Measurements from ENCODE around the gene POLR3G. TPM values are rescaled to one million over a fixed set of nuclear protein-coding genes. Genes with fewer than 3 reads are reported as not detected.

POLR3G gene
- total RNA-seq, 1 experiment from 2014 or later = 49.6 TPM

DNA sequence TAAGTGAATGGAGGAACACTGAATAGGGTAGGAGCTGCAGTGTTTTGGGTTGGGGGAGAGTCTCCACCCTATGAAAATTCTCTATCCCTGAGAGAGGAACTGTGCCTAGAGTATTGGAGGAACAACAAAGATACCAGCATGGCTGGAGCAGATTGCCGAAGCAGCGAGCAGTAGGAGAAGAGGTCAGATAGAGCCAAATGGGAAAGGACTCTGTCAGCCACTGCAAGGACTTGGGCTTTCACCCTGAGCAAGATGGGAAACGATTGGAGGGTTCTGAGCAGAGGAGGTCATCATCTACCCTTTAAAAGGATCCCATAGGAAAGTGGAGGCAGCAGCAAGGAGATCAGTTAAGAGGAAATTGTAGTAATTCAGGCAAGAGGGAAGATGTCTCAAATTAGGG, 59.1 kb downstream of the POLR3G start:
- H3K27me3 ChIP-seq = peaks cover 36% of the 10 kb centered on the region
- no peak overlapping the region for H3K4me3 ChIP-seq
- no peak for DNase-seq
- no peaks in the 10 kb centered on the region for H3K36me3 ChIP-seq
- H3K9me3 ChIP-seq = no peaks in the 10 kb centered on the region

- H3K9me3 ChIP-seq = no peaks in the 10 kb centered on the region
- no peak overlapping the region for H3K4me3 ChIP-seq
- H3K36me3 ChIP-seq = no peaks in the 10 kb centered on the region
- H3K27me3 ChIP-seq = peaks cover 36% of the 10 kb centered on the region
- DNase-seq = no peak
These were observed 60.3 kb downstream of the POLR3G start for GRCh38 chr5:90534922-90535321.

- Histone ChIP-seq H3K9me3 (no peaks in the 10 kb centered on the region), H3K27me3 (peaks cover 34% of the 10 kb centered on the region), H3K4me3 (no peak overlapping the region), H3K36me3 (no peaks in the 10 kb centered on the region)
- DNase-seq = no peak
These were observed 68.3 kb downstream of the POLR3G start for GRCh38 chr5:90542827-90543519.

- no peak for DNase-seq
- no peaks in the 10 kb centered on the region for H3K36me3 ChIP-seq
- H3K4me3 ChIP-seq = no peak overlapping the region
- H3K27me3 ChIP-seq = peaks cover 43% of the 10 kb centered on the region
- no peaks in the 10 kb centered on the region for H3K9me3 ChIP-seq
These were observed 70.8 kb downstream of the POLR3G start for GRCh38 chr5:90545511-90545910.

GRCh38 chr5:90546216-90546837, 71.7 kb downstream of the POLR3G start:
- no peaks in the 10 kb centered on the region for H3K36me3 ChIP-seq
- no peaks in the 10 kb centered on the region for H3K9me3 ChIP-seq
- no peak for DNase-seq
- no peak overlapping the region for H3K4me3 ChIP-seq
- H3K27me3 ChIP-seq = peaks cover 43% of the 10 kb centered on the region

- no peaks in the 10 kb centered on the region for H3K9me3 ChIP-seq
- peaks cover 44% of the 10 kb centered on the region for H3K27me3 ChIP-seq
- no peak overlapping the region for H3K4me3 ChIP-seq
- no peak for DNase-seq
- no peaks in the 10 kb centered on the region for H3K36me3 ChIP-seq
These were observed 72.4 kb downstream of the POLR3G start for GRCh38 chr5:90547072-90547536.

DNA sequence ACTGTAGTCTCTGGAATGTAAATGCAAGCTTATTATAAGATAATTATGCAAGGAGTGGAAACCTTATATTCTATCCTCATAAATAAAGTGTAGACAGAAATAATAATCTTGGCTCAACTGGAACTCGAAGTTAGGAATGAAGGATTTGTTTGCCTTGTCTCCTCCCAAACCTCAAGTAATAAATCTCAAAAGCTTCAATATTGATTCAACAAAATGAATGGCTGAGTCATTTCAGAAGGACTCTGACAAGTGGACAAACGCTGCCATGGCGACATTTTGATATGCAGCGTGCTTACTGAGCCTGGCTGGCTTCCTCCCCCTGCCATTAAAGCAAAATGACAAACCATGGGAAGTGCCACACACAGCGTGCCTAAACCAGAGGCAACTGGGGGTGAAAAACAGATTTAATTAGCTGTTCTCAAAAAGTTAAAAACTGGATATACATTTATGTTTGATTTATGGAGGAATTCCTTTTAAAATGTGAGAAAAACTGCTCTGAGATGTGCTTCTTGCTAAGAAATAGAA, 73.5 kb downstream of the POLR3G start:
- no peak overlapping the region for H3K4me3 ChIP-seq
- H3K27me3 ChIP-seq = peaks cover 54% of the 10 kb centered on the region
- DNase-seq = no peak
- no peaks in the 10 kb centered on the region for H3K9me3 ChIP-seq
- H3K36me3 ChIP-seq = no peaks in the 10 kb centered on the region

- no peak for DNase-seq
- no peak overlapping the region for H3K4me3 ChIP-seq
- no peaks in the 10 kb centered on the region for H3K9me3 ChIP-seq
- H3K27me3 ChIP-seq = peaks cover 60% of the 10 kb centered on the region
- H3K36me3 ChIP-seq = no peaks in the 10 kb centered on the region
These were observed 74.6 kb downstream of the POLR3G start for GRCh38 chr5:90549223-90549622.

DNA sequence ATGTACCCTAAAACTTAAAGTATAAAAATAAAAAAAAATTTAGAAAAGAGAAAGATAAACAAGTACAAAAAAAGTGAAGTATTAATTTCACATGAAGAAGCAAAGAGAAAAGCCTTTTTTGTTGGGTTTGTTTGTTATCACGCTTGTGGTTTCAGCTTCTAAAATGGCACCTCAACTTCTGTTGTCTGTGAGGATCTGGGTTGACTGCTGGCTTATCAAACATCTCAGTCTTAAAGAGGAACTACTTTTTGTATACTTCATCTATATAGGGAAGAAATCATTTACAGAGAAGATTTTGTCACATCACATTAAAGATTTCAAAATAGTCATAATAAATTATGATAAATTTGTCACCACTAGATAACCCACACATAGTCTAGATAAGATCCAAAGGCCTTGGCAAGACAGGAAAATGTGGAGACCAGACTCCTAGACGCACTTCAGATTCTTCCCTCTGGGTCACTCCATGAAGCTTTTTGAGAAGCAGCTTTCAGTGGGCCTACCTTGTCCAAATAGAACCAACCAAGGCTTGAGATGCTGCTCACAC, 75.1 kb downstream of the POLR3G start:
- Histone ChIP-seq H3K9me3 (no peaks in the 10 kb centered on the region), H3K27me3 (peaks cover 62% of the 10 kb centered on the region)

DNA sequence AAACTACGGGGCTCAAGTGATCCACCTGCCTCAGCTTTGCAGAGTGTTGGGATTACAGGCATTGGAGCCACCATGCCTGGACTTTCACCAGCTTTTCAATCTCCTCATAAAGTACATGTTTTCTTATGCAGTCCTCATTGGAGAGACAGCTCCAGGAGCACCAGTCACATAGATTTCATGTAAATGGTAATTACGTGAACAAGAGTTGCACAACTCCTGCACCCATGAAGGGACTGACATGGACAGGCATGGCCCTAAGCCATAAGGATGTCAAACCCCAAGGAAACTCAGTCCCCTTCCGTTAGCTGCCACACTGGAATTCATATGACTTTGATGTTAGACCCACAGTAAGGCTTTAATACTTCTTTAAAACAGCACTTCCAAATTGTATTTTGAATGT, 76.3 kb downstream of the POLR3G start:
- Histone ChIP-seq H3K36me3 (no peaks in the 10 kb centered on the region), H3K9me3 (no peaks in the 10 kb centered on the region), H3K27me3 (peaks cover 60% of the 10 kb centered on the region), H3K4me3 (no peak overlapping the region)
- no peak for DNase-seq

More for the DNA sequence above, 75.1 kb downstream of the POLR3G start:
- H3K36me3 ChIP-seq = no peaks in the 10 kb centered on the region
- DNase-seq = no peak
- no peak overlapping the region for H3K4me3 ChIP-seq

- no peak for DNase-seq
- no peak overlapping the region for H3K4me3 ChIP-seq
- no peaks in the 10 kb centered on the region for H3K9me3 ChIP-seq
- no peaks in the 10 kb centered on the region for H3K36me3 ChIP-seq
- peaks cover 62% of the 10 kb centered on the region for H3K27me3 ChIP-seq
These were observed 76.7 kb downstream of the POLR3G start for GRCh38 chr5:90551376-90551775.

GRCh38 chr5:90553711-90554110, 79.0 kb downstream of the POLR3G start:
- no peak overlapping the region for H3K4me3 ChIP-seq
- H3K9me3 ChIP-seq = no peaks in the 10 kb centered on the region
- no peaks in the 10 kb centered on the region for H3K36me3 ChIP-seq
- peaks cover 65% of the 10 kb centered on the region for H3K27me3 ChIP-seq
- no peak for DNase-seq

DNA sequence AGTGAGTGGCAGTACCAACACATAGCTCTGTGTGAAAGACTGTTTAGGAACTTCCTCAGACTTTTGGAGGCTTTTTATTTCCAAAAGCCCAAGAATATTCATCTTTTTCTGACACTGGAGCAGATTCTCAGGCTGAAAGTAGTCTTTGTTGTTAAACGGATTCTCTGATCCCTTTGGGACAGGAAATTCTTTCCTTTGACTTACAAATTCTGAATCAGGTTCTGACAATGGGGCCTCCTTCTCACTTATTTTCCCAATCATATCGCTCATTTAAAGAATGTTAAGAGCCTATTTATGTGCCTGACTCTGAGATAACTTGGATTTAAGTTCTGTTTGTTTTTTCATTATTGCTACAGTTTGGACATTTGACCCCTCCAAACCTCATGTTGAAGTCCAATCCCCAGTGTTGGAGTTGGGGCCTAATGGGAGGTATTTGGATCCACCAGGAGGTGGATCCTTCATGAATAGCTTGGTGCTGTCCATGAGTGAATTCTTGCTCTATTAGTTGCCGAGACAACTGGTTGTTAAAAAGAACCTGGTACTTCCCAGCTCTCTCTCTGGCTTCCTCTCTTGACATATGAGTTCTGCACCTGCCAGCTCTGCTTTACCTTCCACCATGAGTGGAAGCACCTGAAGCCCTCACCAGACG, 79.8 kb downstream of the POLR3G start:
- Histone ChIP-seq H3K36me3 (no peaks in the 10 kb centered on the region), H3K27me3 (peaks cover 68% of the 10 kb centered on the region)

DNA sequence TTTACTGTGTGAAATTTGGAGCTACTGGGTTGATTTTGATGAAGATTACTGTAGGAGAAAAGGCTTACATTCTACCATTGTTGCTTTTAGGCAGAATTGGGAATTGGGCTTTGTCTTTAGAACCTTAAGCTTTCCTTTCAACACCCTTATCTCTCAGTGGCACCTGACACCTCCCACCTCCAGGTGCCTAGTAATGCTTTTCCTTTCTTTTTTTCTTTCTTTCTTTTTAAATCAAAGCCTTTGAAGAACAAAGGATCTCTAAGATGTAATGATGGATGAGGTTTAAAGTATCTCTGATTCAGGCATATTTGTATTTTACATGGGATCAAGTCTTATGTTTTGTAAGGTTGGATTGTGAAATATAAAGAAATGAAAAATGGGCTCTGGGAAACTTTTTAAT, 81.0 kb downstream of the POLR3G start:
- no peaks in the 10 kb centered on the region for H3K9me3 ChIP-seq
- DNase-seq = no peak
- peaks cover 79% of the 10 kb centered on the region for H3K27me3 ChIP-seq
- no peak overlapping the region for H3K4me3 ChIP-seq
- H3K36me3 ChIP-seq = no peaks in the 10 kb centered on the region

More for the DNA sequence above, 79.8 kb downstream of the POLR3G start:
- no peak for DNase-seq
- Histone ChIP-seq H3K4me3 (no peak overlapping the region), H3K9me3 (no peaks in the 10 kb centered on the region)

DNA sequence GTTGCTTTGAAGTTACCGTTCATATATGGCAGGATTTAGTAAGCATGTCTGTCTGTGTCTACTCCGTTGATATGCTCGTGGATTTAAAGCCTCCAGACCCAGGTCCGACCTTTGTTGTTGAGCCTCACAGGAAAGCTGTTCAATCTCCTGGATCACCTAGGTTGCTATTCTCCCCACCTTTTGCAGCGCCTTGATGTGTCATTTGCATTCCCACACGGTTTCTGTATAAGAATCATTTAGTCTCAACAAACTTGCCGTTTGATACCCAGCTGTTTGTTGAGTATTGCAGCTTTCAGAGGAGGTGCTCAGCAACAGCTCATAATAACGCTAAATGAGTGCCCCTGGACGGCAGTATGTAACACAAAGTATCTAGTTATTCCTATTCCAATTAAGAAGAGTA, 82.7 kb downstream of the POLR3G start:
- DNase-seq = no peak
- no peaks in the 10 kb centered on the region for H3K36me3 ChIP-seq
- H3K4me3 ChIP-seq = no peak overlapping the region
- no peaks in the 10 kb centered on the region for H3K9me3 ChIP-seq
- H3K27me3 ChIP-seq = peaks cover 88% of the 10 kb centered on the region

DNA sequence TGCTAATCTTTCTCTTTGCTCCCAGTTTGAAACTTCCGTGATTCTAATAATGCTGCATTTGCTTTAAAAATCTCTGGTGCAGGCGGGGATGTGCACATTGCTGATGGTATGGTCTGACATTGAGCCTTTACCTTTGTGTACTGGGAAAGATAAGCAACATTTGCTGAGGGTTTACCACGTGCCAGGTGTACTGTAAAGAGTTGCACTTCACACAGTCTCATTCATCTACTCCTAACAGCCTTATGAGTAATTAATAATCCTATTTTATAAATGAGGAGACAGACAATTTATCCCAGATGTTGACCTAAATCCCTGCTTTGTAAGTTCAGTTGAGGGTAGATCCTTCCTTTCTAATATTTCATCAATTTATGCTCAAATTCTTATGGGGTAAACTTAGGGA, 83.2 kb downstream of the POLR3G start:
- no peak overlapping the region for H3K4me3 ChIP-seq

More for the DNA sequence above, 83.2 kb downstream of the POLR3G start:
- Histone ChIP-seq H3K27me3 (peaks cover 84% of the 10 kb centered on the region), H3K36me3 (no peaks in the 10 kb centered on the region), H3K9me3 (no peaks in the 10 kb centered on the region)
- DNase-seq = no peak
